Neural progenitor cell (in vitro differentiated cells): Measurements from ENCODE around the gene MYBPC1.

ENCODE experiments used
- EZH2 ChIP-seq: fragments of 200-600 bp; sonication (generic); IDR thresholded peaks from 2 replicates; pipeline ENCODE4 v1.6.1; 2017; ENCODE audit warnings: antibody characterized with exemption, mild to moderate bottlenecking, moderate library complexity
- EZH2phosphoT487 ChIP-seq: fragments of 200-600 bp; sonication (generic); IDR thresholded peaks from 2 replicates; pipeline ENCODE4 v1.6.1; 2017; ENCODE audit warnings: antibody characterized with exemption
- TF ChIP-seq, protein P1 (sequence below): fragments of 200-600 bp; sonication (generic); IDR thresholded peaks from 2 replicates; pipeline ENCODE4 v1.5.1; 2017; ENCODE audit warnings: antibody characterized with exemption, mild to moderate bottlenecking

DNA sequence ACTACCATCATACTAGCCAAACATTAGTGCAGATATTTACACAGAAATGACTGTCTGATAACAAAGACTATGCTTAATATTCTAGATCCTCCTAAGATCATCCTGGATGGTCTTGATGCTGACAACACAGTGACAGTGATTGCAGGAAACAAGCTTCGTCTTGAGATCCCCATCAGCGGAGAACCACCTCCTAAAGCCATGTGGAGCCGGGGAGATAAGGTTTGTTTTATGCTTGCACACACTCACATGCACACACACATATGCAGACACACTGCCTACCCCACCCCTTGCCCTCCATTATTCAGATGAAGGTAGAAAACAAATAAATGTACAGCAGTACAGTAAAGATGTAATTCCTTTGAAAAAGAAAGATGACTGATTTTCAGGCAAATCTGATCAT lies 58.3 kb downstream of the MYBPC1 start:
- TF ChIP-seq EZH2, result no peak
- TF ChIP-seq, protein P1, sequence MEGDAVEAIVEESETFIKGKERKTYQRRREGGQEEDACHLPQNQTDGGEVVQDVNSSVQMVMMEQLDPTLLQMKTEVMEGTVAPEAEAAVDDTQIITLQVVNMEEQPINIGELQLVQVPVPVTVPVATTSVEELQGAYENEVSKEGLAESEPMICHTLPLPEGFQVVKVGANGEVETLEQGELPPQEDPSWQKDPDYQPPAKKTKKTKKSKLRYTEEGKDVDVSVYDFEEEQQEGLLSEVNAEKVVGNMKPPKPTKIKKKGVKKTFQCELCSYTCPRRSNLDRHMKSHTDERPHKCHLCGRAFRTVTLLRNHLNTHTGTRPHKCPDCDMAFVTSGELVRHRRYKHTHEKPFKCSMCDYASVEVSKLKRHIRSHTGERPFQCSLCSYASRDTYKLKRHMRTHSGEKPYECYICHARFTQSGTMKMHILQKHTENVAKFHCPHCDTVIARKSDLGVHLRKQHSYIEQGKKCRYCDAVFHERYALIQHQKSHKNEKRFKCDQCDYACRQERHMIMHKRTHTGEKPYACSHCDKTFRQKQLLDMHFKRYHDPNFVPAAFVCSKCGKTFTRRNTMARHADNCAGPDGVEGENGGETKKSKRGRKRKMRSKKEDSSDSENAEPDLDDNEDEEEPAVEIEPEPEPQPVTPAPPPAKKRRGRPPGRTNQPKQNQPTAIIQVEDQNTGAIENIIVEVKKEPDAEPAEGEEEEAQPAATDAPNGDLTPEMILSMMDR, result no peak
- no peak for TF ChIP-seq EZH2phosphoT487
